Lung (tissue), 12 donors: ENCODE data around the gene ELOVL6. TPM values are rescaled to one million over a fixed set of nuclear protein-coding genes. Genes with fewer than 3 reads are reported as not detected.

Experiments
- ATAC-seq: fragments of 200-7000 bp; cut with Tn5 transposase; one replicate; pipeline ENCODE4 v1.9.1; 2020; ENCODE audit warnings: moderate number of reproducible peaks; ENCODE audit not compliant: insufficient read depth, low FRiP score
- DNase-seq, 3 donors: peaks; one replicate each; pipeline ENCODE4 v3.0.0-alpha.2; 2013 to 2017
- H3K27ac ChIP-seq, 2 donors: one replicate each; pipeline ENCODE4 v1.5.1; 2013; ENCODE audit warnings: mild to moderate bottlenecking in 2 of 2, moderate library complexity in 2 of 2, control low read depth in 1 of 2, inconsistent platforms in 1 of 2, low read depth in 1 of 2, low read length in 1 of 2
- H3K27me3 ChIP-seq, 3 donors: one replicate each; pipeline ENCODE4 v1.5.1; 2013; ENCODE audit warnings: low read length in 2 of 3; ENCODE audit not compliant: control insufficient read depth in 3 of 3, insufficient read depth in 3 of 3
- H3K36me3 ChIP-seq, 4 donors: one replicate each; pipeline ENCODE4 v1.5.1; 2013; ENCODE audit warnings: low read length in 4 of 4, mild to moderate bottlenecking in 1 of 4, moderate library complexity in 1 of 4; ENCODE audit not compliant: control insufficient read depth in 4 of 4, insufficient read depth in 4 of 4
- H3K4me1 ChIP-seq, 5 donors: one replicate each; pipeline ENCODE4 v1.5.1; 2013; ENCODE audit warnings: low read length in 5 of 5, mild to moderate bottlenecking in 2 of 5, moderate library complexity in 1 of 5; ENCODE audit not compliant: control insufficient read depth in 5 of 5, insufficient read depth in 5 of 5
- H3K4me3 ChIP-seq: one replicate; pipeline ENCODE4 v1.5.1; 2013; ENCODE audit warnings: mild to moderate bottlenecking, control low read depth, moderate library complexity
- H3K9ac ChIP-seq, 2 donors: one replicate each; pipeline ENCODE4 v1.5.1; 2013; ENCODE audit warnings: low read length in 2 of 2, control low read depth in 1 of 2; ENCODE audit not compliant: insufficient read depth in 1 of 2
- H3K9me3 ChIP-seq, 4 donors: one replicate each; pipeline ENCODE4 v1.5.1; 2013; ENCODE audit warnings: low read length in 3 of 4, mild to moderate bottlenecking in 1 of 4, moderate library complexity in 1 of 4; ENCODE audit not compliant: control insufficient read depth in 4 of 4, insufficient read depth in 3 of 4
- WGBS, 2 donors: extraction: QIAGEN DNeasy Blood & Tissue Kit; methylation state at CpG; one replicate each; pipeline ENCODE4 v1.1.7; 2013; 5-methylcytosine and 5-hydroxymethylcytosine counted together
- polyA plus RNA-seq, 2 donors: library from polyadenylated mRNA; stranded (reverse); fragments of 200-250 nt; gene quantifications; one replicate each; pipeline ENCODE4 v1.2.1, GENCODE V29; 2013
- total RNA-seq, 2 donors: library from RNA; depleted of rRNA in 1 of 2; stranded (reverse); fragments of >200 nt in 1 of 2; gene quantifications; one replicate each; pipeline ENCODE4 v1.2.1, GENCODE V29; 2014 to 2021
- TF ChIP-seq, protein P1 (sequence below): IDR thresholded peaks from 2 replicates; pipeline ENCODE4 v1.5.1; 2012; ENCODE audit warnings: mild to moderate bottlenecking; ENCODE audit errors: control extremely low read depth, extremely low read depth
- donor health status: control.
- donor health status: control.
- donor health status: Bipolar disorder and iron deficiency.
- donor health status: healthy.
- donor health status: DM: yes; HTN: yes; CAD: no.

ELOVL6 gene
- total and polyA plus RNA-seq, 4 donors: 5.5 to 21.1 (median 12.7) TPM

DNA sequence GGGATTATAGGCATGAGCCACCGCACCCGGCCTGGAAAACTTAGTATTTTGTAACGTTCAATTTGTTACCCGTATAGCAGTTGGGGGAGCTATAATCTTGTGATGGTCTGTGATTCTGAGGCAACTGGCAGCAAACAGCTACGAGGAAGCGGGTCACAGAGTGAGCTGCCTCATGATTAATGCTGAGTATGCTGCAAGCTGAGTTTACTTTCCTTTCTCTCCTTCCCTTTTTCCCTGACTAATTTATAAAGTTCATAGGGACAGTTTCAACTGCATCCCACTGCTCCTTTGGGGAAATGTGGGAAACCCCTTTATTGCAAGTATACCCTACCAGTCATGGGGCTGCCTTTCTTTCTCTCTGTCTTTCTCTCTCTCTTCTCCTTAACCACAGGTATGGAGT, 17.7 kb upstream of the ELOVL6 start:
- WGBS, 2 donors: 77 to 87% methylated on average over 6 of the region's 6 CpGs

DNA sequence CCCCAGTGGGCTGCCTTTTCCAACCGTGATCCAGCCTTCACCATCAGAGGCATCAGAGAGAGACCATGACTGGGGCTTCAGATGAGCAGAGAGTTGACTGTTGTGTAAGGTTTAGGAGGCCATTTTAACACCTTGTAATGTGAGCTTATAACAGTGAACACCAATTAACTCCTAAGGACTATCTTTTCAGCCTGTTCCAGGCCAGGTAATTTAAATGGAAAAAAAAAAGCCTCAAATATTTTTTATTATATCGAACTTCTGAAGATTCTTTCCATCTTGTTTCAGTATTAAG, 13.3 kb upstream of the ELOVL6 start:
- Histone ChIP-seq H3K9me3 (no peaks in the 10 kb centered on the region), H3K9ac (no peak overlapping the region), H3K27ac (no peak overlapping the region), H3K36me3 (no peaks in the 10 kb centered on the region), H3K27me3 (no peaks in the 10 kb centered on the region), H3K4me3 (no peak overlapping the region), H3K4me1 (no peaks in the 10 kb centered on the region)
- ATAC-seq (no peak), DNase-seq (no peak)
- WGBS, 2 donors: 68 to 70% methylated on average over 2 of the region's 2 CpGs
- TF ChIP-seq, protein P1, sequence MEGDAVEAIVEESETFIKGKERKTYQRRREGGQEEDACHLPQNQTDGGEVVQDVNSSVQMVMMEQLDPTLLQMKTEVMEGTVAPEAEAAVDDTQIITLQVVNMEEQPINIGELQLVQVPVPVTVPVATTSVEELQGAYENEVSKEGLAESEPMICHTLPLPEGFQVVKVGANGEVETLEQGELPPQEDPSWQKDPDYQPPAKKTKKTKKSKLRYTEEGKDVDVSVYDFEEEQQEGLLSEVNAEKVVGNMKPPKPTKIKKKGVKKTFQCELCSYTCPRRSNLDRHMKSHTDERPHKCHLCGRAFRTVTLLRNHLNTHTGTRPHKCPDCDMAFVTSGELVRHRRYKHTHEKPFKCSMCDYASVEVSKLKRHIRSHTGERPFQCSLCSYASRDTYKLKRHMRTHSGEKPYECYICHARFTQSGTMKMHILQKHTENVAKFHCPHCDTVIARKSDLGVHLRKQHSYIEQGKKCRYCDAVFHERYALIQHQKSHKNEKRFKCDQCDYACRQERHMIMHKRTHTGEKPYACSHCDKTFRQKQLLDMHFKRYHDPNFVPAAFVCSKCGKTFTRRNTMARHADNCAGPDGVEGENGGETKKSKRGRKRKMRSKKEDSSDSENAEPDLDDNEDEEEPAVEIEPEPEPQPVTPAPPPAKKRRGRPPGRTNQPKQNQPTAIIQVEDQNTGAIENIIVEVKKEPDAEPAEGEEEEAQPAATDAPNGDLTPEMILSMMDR: no peak

More for the DNA sequence above, 17.7 kb upstream of the ELOVL6 start:
- Histone ChIP-seq H3K36me3 (no peaks in the 10 kb centered on the region), H3K9ac (no peak overlapping the region), H3K4me1 (no peaks in the 10 kb centered on the region), H3K9me3 (peaks cover 0 to 3% (median 0%) of the 10 kb centered on the region in 4 donors), H3K27me3 (no peaks in the 10 kb centered on the region), H3K4me3 (no peak overlapping the region), H3K27ac (no peak overlapping the region)
- ATAC-seq (no peak), DNase-seq (peak in 1 of 3 donors; percentile 42)
- TF ChIP-seq, protein P1: no peak

DNA sequence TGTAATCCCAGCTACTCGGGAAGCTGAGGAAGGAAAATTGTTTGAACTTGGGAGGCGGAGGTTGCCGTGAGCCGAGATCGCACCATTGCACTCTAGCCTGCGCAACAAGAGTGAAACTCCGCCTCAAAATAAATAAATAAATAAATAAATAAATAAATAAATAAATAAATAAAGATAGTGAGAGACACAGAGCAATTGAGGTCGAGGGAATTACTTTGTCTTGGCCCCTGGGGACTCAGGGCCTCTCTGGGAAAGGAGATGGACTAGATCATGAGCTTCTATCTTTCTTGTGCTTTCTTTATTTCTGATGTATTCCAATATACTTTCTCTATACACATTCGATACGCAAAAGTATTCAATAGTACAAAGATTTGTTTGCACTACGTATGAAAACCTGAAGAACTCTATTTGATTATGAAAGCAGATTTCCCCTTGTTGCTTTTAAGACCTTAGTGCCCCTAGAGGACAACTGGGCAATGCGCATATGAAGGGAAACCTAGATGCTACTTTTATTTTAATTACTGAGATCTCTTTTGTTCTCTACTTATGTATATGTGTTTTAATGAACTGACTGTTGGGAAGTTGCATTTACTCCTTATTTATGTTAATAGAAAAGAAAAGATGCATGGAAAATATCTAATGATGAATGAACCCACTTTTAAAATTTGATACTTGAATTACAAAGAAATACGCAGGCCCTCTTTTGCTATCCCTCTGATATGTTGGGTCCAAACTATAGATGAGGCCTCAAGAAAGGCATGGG, 12.8 kb upstream of the ELOVL6 start:
- 71 to 75% methylated on average over 13 of the region's 13 CpGs for WGBS, 2 donors
- H3K4me3 ChIP-seq: no peak overlapping the region
- H3K27ac ChIP-seq: no peak overlapping the region
- DNase-seq (peak in 2 of 3 donors; percentile 49 to 58), ATAC-seq (no peak)
- H3K36me3 ChIP-seq: no peaks in the 10 kb centered on the region
- no peaks in the 10 kb centered on the region for H3K4me1 ChIP-seq
- H3K9me3 ChIP-seq: no peaks in the 10 kb centered on the region
- TF ChIP-seq, protein P1: peak; percentile 38
- H3K27me3 ChIP-seq: no peaks in the 10 kb centered on the region
- no peak overlapping the region for H3K9ac ChIP-seq

DNA sequence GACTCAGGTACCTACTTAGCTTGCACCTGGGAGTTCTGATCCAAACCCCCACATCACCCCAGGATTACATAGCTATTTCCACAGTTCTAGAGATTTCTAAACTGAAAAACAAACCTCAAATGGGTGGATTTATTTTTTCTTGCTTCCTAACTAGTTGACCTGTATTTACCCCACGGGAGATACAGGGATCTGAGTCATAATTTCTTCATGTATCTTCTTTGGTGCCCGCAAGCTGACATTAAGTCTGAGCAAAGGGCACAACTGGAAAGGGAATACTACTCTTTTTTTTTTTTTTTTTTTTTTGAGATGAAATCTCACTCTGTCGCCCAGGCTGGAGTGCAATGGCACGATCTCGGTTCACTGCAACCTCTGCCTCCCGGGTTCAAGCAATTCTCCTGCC, 10.0 kb upstream of the ELOVL6 start:
- DNase-seq (no peak), ATAC-seq (no peak)
- 89 to 95% methylated on average over 5 to 6 of the region's 6 CpGs for WGBS, 2 donors
- Histone ChIP-seq H3K9me3 (peaks cover 0 to 2% (median 0%) of the 10 kb centered on the region in 4 donors), H3K36me3 (no peaks in the 10 kb centered on the region), H3K4me3 (no peak overlapping the region), H3K27ac (no peak overlapping the region), H3K9ac (no peak overlapping the region), H3K27me3 (no peaks in the 10 kb centered on the region), H3K4me1 (no peaks in the 10 kb centered on the region)
- TF ChIP-seq, protein P1: no peak
